ENCODE results near the gene EEF1AKMT1. TPM values are rescaled to one million over a fixed set of nuclear protein-coding genes. Genes with fewer than 3 reads are reported as not detected.

Gene EEF1AKMT1
- total and polyA plus RNA-seq, 2 donors (not counting 1 experiment from before 2014, with no cell fraction given) = 7.6 to 18.0 TPM

DNA sequence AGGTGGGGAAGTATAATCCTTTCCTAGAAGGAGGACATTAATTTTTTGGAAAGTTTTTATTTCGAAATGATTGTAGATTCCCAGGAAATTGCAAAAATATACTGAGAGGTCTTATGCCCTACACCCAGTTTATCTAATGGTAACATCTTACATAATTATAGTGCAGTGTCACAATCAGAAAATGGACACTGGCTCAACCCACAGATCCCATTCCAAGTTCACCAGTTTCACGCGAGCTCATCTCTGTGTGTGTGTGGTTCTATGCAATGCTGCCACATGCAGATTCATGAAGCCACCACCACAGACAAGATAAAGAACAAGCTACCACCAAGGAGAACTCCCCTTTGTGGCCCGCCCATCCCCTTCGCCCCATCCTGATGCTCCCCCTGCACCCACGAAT is 45.9 kb downstream of the EEF1AKMT1 start:
- Histone ChIP-seq H3K9ac (ENCODE audit: insufficient read depth, low read length) (no peak overlapping the region), H3K4me1 (ENCODE audit: control insufficient read depth, extremely low read depth, insufficient read depth, low read length) (no peaks in the 10 kb centered on the region), H3K9me3 (ENCODE audit: control insufficient read depth, insufficient read depth, low read depth, low read length) (no peaks in the 10 kb centered on the region), H3K27ac (ENCODE audit: insufficient read depth, low read length) (no peak overlapping the region), H3K4me3 (replicated peaks in 1 of 4; ENCODE audit: control extremely low read depth in 1 of 4, insufficient read depth in 1 of 4, low read depth in 3 of 4, low read length in 4 of 4) (no peak overlapping the region), H3K79me2 (ENCODE audit: control insufficient read depth, insufficient read depth, low read length) (no peaks in the 10 kb centered on the region), H3K27me3 (ENCODE audit: control insufficient read depth, insufficient read depth, low read length) (no peaks in the 10 kb centered on the region), H4K20me1 (ENCODE audit: control insufficient read depth, extremely low read depth, insufficient read depth, low read length) (no peaks in the 10 kb centered on the region), H3K4me2 (ENCODE audit: extremely low read depth, insufficient read depth, low read length) (no peak overlapping the region), H2AFZ (ENCODE audit: low read length) (no peak overlapping the region), H3K36me3 (ENCODE audit: control insufficient read depth, insufficient read depth, low read length) (no peaks in the 10 kb centered on the region)
- DNase-seq (ENCODE audit: low read depth in 2 of 2) = no peak
- TF ChIP-seq EZH2 (IDR thresholded peaks at IDR 0.05; ENCODE audit: low read length, missing control alignments) = no peak
- TF ChIP-seq, protein P1, sequence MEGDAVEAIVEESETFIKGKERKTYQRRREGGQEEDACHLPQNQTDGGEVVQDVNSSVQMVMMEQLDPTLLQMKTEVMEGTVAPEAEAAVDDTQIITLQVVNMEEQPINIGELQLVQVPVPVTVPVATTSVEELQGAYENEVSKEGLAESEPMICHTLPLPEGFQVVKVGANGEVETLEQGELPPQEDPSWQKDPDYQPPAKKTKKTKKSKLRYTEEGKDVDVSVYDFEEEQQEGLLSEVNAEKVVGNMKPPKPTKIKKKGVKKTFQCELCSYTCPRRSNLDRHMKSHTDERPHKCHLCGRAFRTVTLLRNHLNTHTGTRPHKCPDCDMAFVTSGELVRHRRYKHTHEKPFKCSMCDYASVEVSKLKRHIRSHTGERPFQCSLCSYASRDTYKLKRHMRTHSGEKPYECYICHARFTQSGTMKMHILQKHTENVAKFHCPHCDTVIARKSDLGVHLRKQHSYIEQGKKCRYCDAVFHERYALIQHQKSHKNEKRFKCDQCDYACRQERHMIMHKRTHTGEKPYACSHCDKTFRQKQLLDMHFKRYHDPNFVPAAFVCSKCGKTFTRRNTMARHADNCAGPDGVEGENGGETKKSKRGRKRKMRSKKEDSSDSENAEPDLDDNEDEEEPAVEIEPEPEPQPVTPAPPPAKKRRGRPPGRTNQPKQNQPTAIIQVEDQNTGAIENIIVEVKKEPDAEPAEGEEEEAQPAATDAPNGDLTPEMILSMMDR (conservative IDR thresholded peaks at IDR 0.05 in 1 of 2, IDR thresholded peaks at IDR 0.05 in 1 of 2; ENCODE audit: low read depth in 1 of 2, low read length in 2 of 2) = no peak

DNA sequence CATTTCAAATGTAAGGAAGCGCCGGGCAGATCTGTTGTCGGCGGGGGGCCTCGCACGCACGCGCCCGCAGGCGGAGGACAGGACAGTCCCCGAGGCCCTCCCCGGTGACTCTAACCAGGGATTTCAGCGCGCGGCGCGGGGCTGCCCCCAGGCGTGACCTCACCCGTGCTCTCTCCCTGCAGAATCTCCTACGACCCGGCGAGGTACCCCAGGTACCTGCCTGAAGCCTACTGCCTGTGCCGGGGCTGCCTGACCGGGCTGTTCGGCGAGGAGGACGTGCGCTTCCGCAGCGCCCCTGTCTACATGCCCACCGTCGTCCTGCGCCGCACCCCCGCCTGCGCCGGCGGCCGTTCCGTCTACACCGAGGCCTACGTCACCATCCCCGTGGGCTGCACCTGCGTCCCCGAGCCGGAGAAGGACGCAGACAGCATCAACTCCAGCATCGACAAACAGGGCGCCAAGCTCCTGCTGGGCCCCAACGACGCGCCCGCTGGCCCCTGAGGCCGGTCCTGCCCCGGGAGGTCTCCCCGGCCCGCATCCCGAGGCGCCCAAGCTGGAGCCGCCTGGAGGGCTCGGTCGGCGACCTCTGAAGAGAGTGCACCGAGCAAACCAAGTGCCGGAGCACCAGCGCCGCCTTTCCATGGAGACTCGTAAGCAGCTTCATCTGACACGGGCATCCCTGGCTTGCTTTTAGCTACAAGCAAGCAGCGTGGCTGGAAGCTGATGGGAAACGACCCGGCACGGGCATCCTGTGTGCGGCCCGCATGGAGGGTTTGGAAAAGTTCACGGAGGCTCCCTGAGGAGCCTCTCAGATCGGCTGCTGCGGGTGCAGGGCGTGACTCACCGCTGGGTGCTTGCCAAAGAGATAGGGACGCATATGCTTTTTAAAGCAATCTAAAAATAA is 52.1 kb downstream of the EEF1AKMT1 start:
- H3K27me3 ChIP-seq (ENCODE audit: control insufficient read depth, insufficient read depth, low read length) = no peaks in the 10 kb centered on the region
- H3K4me2 ChIP-seq (ENCODE audit: extremely low read depth, insufficient read depth, low read length) = peak overlapping the region; percentile 39
- no peaks in the 10 kb centered on the region for H4K20me1 ChIP-seq (ENCODE audit: control insufficient read depth, extremely low read depth, insufficient read depth, low read length)
- no peaks in the 10 kb centered on the region for H3K36me3 ChIP-seq (ENCODE audit: control insufficient read depth, insufficient read depth, low read length)
- no peak overlapping the region for H3K27ac ChIP-seq (ENCODE audit: insufficient read depth, low read length)
- peak; percentile 66 to 75 for DNase-seq (ENCODE audit: low read depth in 2 of 2)
- no peak overlapping the region for H3K9ac ChIP-seq (ENCODE audit: insufficient read depth, low read length)
- H3K79me2 ChIP-seq (ENCODE audit: control insufficient read depth, insufficient read depth, low read length) = no peaks in the 10 kb centered on the region
- H3K4me1 ChIP-seq (ENCODE audit: control insufficient read depth, extremely low read depth, insufficient read depth, low read length) = peaks cover 3% of the 10 kb centered on the region
- H3K4me3 ChIP-seq (replicated peaks in 1 of 4; ENCODE audit: control extremely low read depth in 1 of 4, insufficient read depth in 1 of 4, low read depth in 3 of 4, low read length in 4 of 4) = peak overlapping the region in 3 of 4 experiments; percentile 9 to 40 (median 19)
- H2AFZ ChIP-seq (ENCODE audit: low read length) = peak overlapping the region; percentile 19
- H3K9me3 ChIP-seq (ENCODE audit: control insufficient read depth, insufficient read depth, low read depth, low read length) = no peaks in the 10 kb centered on the region
- TF ChIP-seq EZH2 (IDR thresholded peaks at IDR 0.05; ENCODE audit: low read length, missing control alignments) = no peak
- TF ChIP-seq, protein P1 (conservative IDR thresholded peaks at IDR 0.05 in 1 of 2, IDR thresholded peaks at IDR 0.05 in 1 of 2; ENCODE audit: low read depth in 1 of 2, low read length in 2 of 2) = no peak

DNA sequence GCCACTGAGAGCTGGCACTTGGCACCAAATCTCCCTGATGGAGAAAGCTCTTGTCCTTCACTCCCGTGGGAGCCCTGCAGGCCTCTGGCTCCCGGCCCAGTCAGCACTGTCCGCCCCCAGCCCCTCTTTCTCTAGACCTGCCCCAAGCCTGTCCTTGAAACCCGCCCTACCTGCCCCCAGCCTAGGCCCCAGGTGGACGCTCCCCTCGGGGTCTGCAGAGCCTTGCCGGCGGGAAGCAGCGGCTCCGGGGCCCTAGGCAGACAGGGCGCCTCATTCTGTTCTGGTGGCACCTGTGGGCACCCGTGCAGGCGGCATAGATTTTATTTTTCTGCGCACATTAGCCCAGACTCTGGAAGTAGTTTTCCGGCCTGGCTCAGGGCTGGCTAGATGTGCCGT is 52.7 kb downstream of the EEF1AKMT1 start:
- Histone ChIP-seq H3K27ac (ENCODE audit: insufficient read depth, low read length) (no peak overlapping the region), H3K4me1 (ENCODE audit: control insufficient read depth, extremely low read depth, insufficient read depth, low read length) (peaks cover 3% of the 10 kb centered on the region), H3K4me3 (replicated peaks in 1 of 4; ENCODE audit: control extremely low read depth in 1 of 4, insufficient read depth in 1 of 4, low read depth in 3 of 4, low read length in 4 of 4) (no peak overlapping the region), H3K36me3 (ENCODE audit: control insufficient read depth, insufficient read depth, low read length) (no peaks in the 10 kb centered on the region), H3K4me2 (ENCODE audit: extremely low read depth, insufficient read depth, low read length) (no peak overlapping the region), H3K79me2 (ENCODE audit: control insufficient read depth, insufficient read depth, low read length) (no peaks in the 10 kb centered on the region), H2AFZ (ENCODE audit: low read length) (no peak overlapping the region), H3K9ac (ENCODE audit: insufficient read depth, low read length) (no peak overlapping the region), H4K20me1 (ENCODE audit: control insufficient read depth, extremely low read depth, insufficient read depth, low read length) (no peaks in the 10 kb centered on the region), H3K9me3 (ENCODE audit: control insufficient read depth, insufficient read depth, low read depth, low read length) (no peaks in the 10 kb centered on the region), H3K27me3 (ENCODE audit: control insufficient read depth, insufficient read depth, low read length) (no peaks in the 10 kb centered on the region)
- no peak for TF ChIP-seq EZH2 (IDR thresholded peaks at IDR 0.05; ENCODE audit: low read length, missing control alignments)
- TF ChIP-seq, protein P1 (conservative IDR thresholded peaks at IDR 0.05 in 1 of 2, IDR thresholded peaks at IDR 0.05 in 1 of 2; ENCODE audit: low read depth in 1 of 2, low read length in 2 of 2) = no peak
- no peak for DNase-seq (ENCODE audit: low read depth in 2 of 2)

Measured in fibroblast of lung (primary cell).